ENCODE data around the gene KIF5B. TPM values are rescaled to one million over a fixed set of nuclear protein-coding genes. Genes with fewer than 3 reads are reported as not detected.
"Not testable (repeated sequence)": the region's sequence is repeated elsewhere in the genome, so short reads cannot be mapped to it uniquely, and the experiment has no call there.

KIF5B gene
- total RNA-seq, 3 donors from 2014 or later = 79.1 to 89.8 (median 81.9) TPM

GRCh38 chr10:31977440-31978155 is 78.6 kb downstream of the KIF5B start:
- DNase-seq (no peak), ATAC-seq (no peak)
- H3K27me3 Mint-ChIP-seq (ENCODE audit: low read depth) = no peaks in the 10 kb centered on the region
- peaks cover 23% of the 10 kb centered on the region for H3K4me1 Mint-ChIP-seq (ENCODE audit: low read depth)
- H3K9me3 Mint-ChIP-seq = peaks cover 4% of the 10 kb centered on the region
- H3K36me3 Mint-ChIP-seq (ENCODE audit: insufficient read depth) = peaks cover 1% of the 10 kb centered on the region
- H3K4me3 Mint-ChIP-seq = no peak overlapping the region

- Mint-ChIP-seq H3K9me3 (no peaks in the 10 kb centered on the region), H3K4me3 (no peak overlapping the region), H3K27me3 (ENCODE audit: low read depth) (no peaks in the 10 kb centered on the region), H3K36me3 (ENCODE audit: insufficient read depth) (no peaks in the 10 kb centered on the region), H3K4me1 (ENCODE audit: low read depth) (peaks cover 23% of the 10 kb centered on the region)
- DNase-seq (no peak), ATAC-seq (no peak)
These were observed 81.0 kb downstream of the KIF5B start for GRCh38 chr10:31975157-31975765.

- DNase-seq = no peak
- no peak overlapping the region for H3K4me3 Mint-ChIP-seq
- no peak for ATAC-seq
- H3K36me3 Mint-ChIP-seq (ENCODE audit: insufficient read depth) = no peaks in the 10 kb centered on the region
- H3K9me3 Mint-ChIP-seq = no peaks in the 10 kb centered on the region
- peaks cover 23% of the 10 kb centered on the region for H3K4me1 Mint-ChIP-seq (ENCODE audit: low read depth)
- H3K27me3 Mint-ChIP-seq (ENCODE audit: low read depth) = no peaks in the 10 kb centered on the region
These were observed 81.6 kb downstream of the KIF5B start for GRCh38 chr10:31974434-31975124.

- H3K36me3 Mint-ChIP-seq (ENCODE audit: insufficient read depth) = no peaks in the 10 kb centered on the region
- H3K9me3 Mint-ChIP-seq = no peaks in the 10 kb centered on the region
- no peak for ATAC-seq
- H3K27me3 Mint-ChIP-seq (ENCODE audit: low read depth) = no peaks in the 10 kb centered on the region
- peaks cover 17% of the 10 kb centered on the region for H3K4me1 Mint-ChIP-seq (ENCODE audit: low read depth)
- no peak overlapping the region for H3K4me3 Mint-ChIP-seq
- DNase-seq = no peak
These were observed 83.6 kb downstream of the KIF5B start for GRCh38 chr10:31972519-31973041.

GRCh38 chr10:31969847-31970246 is 86.4 kb downstream of the KIF5B start:
- DNase-seq; H3K36me3 Mint-ChIP-seq (ENCODE audit: insufficient read depth); H3K27me3 Mint-ChIP-seq (ENCODE audit: low read depth); ATAC-seq; H3K9me3 Mint-ChIP-seq; H3K4me3 Mint-ChIP-seq; H3K4me1 Mint-ChIP-seq (ENCODE audit: low read depth): not testable (repeated sequence)

- Mint-ChIP-seq H3K4me3 (no peak overlapping the region), H3K4me1 (ENCODE audit: low read depth) (peaks cover 8% of the 10 kb centered on the region), H3K36me3 (ENCODE audit: insufficient read depth) (no peaks in the 10 kb centered on the region), H3K27me3 (ENCODE audit: low read depth) (no peaks in the 10 kb centered on the region), H3K9me3 (no peaks in the 10 kb centered on the region)
- DNase-seq (no peak), ATAC-seq (no peak)
These were observed 92.6 kb downstream of the KIF5B start for GRCh38 chr10:31963589-31963980.

- no peaks in the 10 kb centered on the region for H3K36me3 Mint-ChIP-seq (ENCODE audit: insufficient read depth)
- DNase-seq (no peak), ATAC-seq (no peak)
- peaks cover 8% of the 10 kb centered on the region for H3K4me1 Mint-ChIP-seq (ENCODE audit: low read depth)
- no peaks in the 10 kb centered on the region for H3K9me3 Mint-ChIP-seq
- no peak overlapping the region for H3K4me3 Mint-ChIP-seq
- H3K27me3 Mint-ChIP-seq (ENCODE audit: low read depth) = no peaks in the 10 kb centered on the region
These were observed 93.2 kb downstream of the KIF5B start for GRCh38 chr10:31962826-31963588.

- no peak for DNase-seq
- no peaks in the 10 kb centered on the region for H3K9me3 Mint-ChIP-seq
- H3K27me3 Mint-ChIP-seq (ENCODE audit: low read depth) = no peaks in the 10 kb centered on the region
- no peaks in the 10 kb centered on the region for H3K36me3 Mint-ChIP-seq (ENCODE audit: insufficient read depth)
- no peak overlapping the region for H3K4me3 Mint-ChIP-seq
- ATAC-seq = peak in 1 of 2 donors; percentile 92
- H3K4me1 Mint-ChIP-seq (ENCODE audit: low read depth) = peaks cover 8% of the 10 kb centered on the region
These were observed 94.7 kb downstream of the KIF5B start for GRCh38 chr10:31961277-31962074.

- Mint-ChIP-seq H3K4me3 (no peak overlapping the region), H3K4me1 (ENCODE audit: low read depth) (peaks cover 8% of the 10 kb centered on the region), H3K27me3 (ENCODE audit: low read depth) (no peaks in the 10 kb centered on the region), H3K9me3 (peaks cover 2% of the 10 kb centered on the region), H3K36me3 (ENCODE audit: insufficient read depth) (peaks cover under 1% of the 10 kb centered on the region)
- ATAC-seq (no peak), DNase-seq (no peak)
These were observed 96.6 kb downstream of the KIF5B start for GRCh38 chr10:31959461-31960173.

Other genes with a start within 250 kb of the KIF5B start
- 1 to 10 TPM; 3.3 to 4.2 (median 3.9) TPM for gene ARHGAP12, start 127.6 kb downstream of the KIF5B start, total RNA-seq